Measurements from ENCODE around the gene ZNF441. TPM values are rescaled to one million over a fixed set of nuclear protein-coding genes. Genes with fewer than 3 reads are reported as not detected.

ZNF441 gene
- total and polyA plus RNA-seq, 10 of the 15 experiments (the other 5 are each of a cell fraction or from before 2014, with no cell fraction given), result 1.0 to 9.4 (median 4.3) TPM

- TF ChIP-seq, protein P1, sequence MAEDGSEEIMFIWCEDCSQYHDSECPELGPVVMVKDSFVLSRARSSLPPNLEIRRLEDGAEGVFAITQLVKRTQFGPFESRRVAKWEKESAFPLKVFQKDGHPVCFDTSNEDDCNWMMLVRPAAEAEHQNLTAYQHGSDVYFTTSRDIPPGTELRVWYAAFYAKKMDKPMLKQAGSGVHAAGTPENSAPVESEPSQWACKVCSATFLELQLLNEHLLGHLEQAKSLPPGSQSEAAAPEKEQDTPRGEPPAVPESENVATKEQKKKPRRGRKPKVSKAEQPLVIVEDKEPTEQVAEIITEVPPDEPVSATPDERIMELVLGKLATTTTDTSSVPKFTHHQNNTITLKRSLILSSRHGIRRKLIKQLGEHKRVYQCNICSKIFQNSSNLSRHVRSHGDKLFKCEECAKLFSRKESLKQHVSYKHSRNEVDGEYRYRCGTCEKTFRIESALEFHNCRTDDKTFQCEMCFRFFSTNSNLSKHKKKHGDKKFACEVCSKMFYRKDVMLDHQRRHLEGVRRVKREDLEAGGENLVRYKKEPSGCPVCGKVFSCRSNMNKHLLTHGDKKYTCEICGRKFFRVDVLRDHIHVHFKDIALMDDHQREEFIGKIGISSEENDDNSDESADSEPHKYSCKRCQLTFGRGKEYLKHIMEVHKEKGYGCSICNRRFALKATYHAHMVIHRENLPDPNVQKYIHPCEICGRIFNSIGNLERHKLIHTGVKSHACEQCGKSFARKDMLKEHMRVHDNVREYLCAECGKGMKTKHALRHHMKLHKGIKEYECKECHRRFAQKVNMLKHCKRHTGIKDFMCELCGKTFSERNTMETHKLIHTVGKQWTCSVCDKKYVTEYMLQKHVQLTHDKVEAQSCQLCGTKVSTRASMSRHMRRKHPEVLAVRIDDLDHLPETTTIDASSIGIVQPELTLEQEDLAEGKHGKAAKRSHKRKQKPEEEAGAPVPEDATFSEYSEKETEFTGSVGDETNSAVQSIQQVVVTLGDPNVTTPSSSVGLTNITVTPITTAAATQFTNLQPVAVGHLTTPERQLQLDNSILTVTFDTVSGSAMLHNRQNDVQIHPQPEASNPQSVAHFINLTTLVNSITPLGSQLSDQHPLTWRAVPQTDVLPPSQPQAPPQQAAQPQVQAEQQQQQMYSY (CRISPR knock-in tag; IDR thresholded peaks at IDR 0.05), result no peak
These were observed 31.9 kb downstream of the ZNF441 start, which contains the start of gene ZNF491 (continued) for GRCh38 chr19:11798391-11799330.

DNA sequence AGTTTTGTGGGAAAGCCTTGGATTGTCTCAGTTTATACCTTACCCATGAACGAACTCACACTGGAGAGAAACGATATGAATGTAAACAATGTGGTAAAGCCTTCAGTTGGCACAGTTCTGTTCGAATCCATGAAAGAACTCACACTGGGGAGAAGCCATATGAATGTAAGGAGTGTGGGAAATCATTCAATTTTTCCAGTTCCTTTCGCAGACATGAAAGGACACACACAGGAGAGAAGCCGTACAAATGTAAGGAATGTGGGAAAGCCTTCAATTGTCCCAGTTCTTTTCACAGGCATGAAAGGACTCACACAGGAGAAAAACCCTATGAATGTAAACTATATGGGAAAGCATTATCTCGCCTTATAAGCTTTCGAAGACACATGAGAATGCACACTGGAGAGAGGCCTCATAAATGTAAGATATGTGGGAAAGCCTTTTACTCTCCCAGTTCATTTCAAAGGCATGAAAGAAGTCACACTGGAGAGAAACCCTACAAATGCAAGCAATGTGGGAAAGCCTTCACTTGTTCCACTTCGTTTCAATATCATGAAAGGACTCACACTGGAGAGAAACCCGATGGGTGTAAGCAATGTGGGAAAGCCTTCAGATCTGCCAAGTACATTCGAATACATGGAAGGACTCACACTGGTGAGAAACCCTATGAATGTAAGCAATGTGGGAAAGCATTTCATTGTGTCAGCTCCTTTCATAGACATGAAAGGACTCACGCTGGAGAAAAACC lies 39.7 kb downstream of the ZNF441 start:
- no peak for ATAC-seq
- DNase-seq (ENCODE audit: low read depth, low spot score), result no peak
- Histone ChIP-seq H3K9me3 (replicated peaks; ENCODE audit: control insufficient read depth, insufficient read depth, low read length) (peaks cover 12% of the 10 kb centered on the region), H3K36me3 (ENCODE audit: control insufficient read depth in 2 of 2, insufficient read depth in 2 of 2, low read length in 1 of 2) (no peaks in the 10 kb centered on the region), H3K4me1 (ENCODE audit: control insufficient read depth, insufficient read depth, low read length) (no peaks in the 10 kb centered on the region), H3K27ac (ENCODE audit: control insufficient read depth, insufficient read depth) (no peak overlapping the region), H3K79me2 (ENCODE audit: control insufficient read depth, insufficient read depth, low read length) (no peaks in the 10 kb centered on the region), H3K9ac (ENCODE audit: control insufficient read depth, insufficient read depth, low read length) (no peak overlapping the region), H4K20me1 (ENCODE audit: control insufficient read depth, insufficient read depth) (no peaks in the 10 kb centered on the region), H2AFZ (ENCODE audit: control insufficient read depth, low read depth, low read length) (no peak overlapping the region), H3K4me2 (ENCODE audit: control insufficient read depth, insufficient read depth) (no peak overlapping the region), H3K4me3 (no peak overlapping the region), H3K27me3 (replicated peaks in 1 of 2; ENCODE audit: control insufficient read depth in 2 of 2, insufficient read depth in 2 of 2, low read length in 1 of 2) (no peaks in the 10 kb centered on the region)
- no peak for FAIRE-seq
- CTCF ChIA-PET, result no interaction called here
- no TSS peak for BruUV-seq (replicated peaks)
- WGBS (ENCODE audit: insufficient coverage, insufficient replicate concordance, low lambda C conversion rate, missing lambda C conversion rate), result 54% methylated on average over 11 of the region's 11 CpGs
- in situ Hi-C loops (cut with MboI) (no loop called here), intact Hi-C loops (cut with micrococcal nuclease; ENCODE audit: unreplicated experiment) (no loop called here)
- RAD21 ChIA-PET (ENCODE audit: unreplicated experiment), result no interaction called here
- SMC1A ChIA-PET (ENCODE audit: uncharacterized antibody, unreplicated experiment), result no interaction called here
- POLR2A ChIA-PET, result no interaction called here
- peak; percentile 85 for TF ChIP-seq KLF5 (IDR thresholded peaks at IDR 0.05; ENCODE audit: partially characterized antibody)
- TF ChIP-seq POLR2A (IDR thresholded peaks at IDR 0.05; ENCODE audit: low read depth, low read length), result no peak
- 0 out of 2 replicates have a peak, but pooled peaks have one; percentile 20 for TF ChIP-seq ZNF217 (IDR thresholded peaks at IDR 0.05)
- TF ChIP-seq LARP7 (IDR thresholded peaks at IDR 0.05), result no peak
- TF ChIP-seq PAX8 (IDR thresholded peaks at IDR 0.05), result no peak
- TF ChIP-seq WRNIP1 (IDR thresholded peaks at IDR 0.05; ENCODE audit: borderline replicate concordance, low read depth, low read length), result no peak
- TF ChIP-seq SMARCA5 (IDR thresholded peaks at IDR 0.05), result no peak
- peak; percentile 89; the same call in 1 of the 2 replicates for TF ChIP-seq CBX5 (IDR thresholded peaks at IDR 0.05; ENCODE audit: low read depth)
- no peak for TF ChIP-seq ZSCAN29 (IDR thresholded peaks at IDR 0.05)
- TF ChIP-seq RELA (IDR thresholded peaks at IDR 0.05; ENCODE audit: borderline replicate concordance, partially characterized antibody), result no peak
- no peak for TF ChIP-seq PBX3 (IDR thresholded peaks at IDR 0.05; ENCODE audit: insufficient replicate concordance, low read depth, low read length)
- no peak for TF ChIP-seq MEF2A (IDR thresholded peaks at IDR 0.05; ENCODE audit: insufficient read depth, low read depth, low read length)
- no peak for TF ChIP-seq BRCA1 (IDR thresholded peaks at IDR 0.05; ENCODE audit: low read depth, low read length)
- TF ChIP-seq YY1 (IDR thresholded peaks at IDR 0.05; ENCODE audit: low read depth, low read length), result no peak
